Stomach (tissue), 4 donors: ENCODE data around the gene PITRM1.

Experiments
- CTCF ChIP-seq, 7 experiments: fragments of 450-650 bp in 4 of 7; fragments of 200-600 bp in 3 of 7; sonication (generic) in 3 of 7; IDR thresholded peaks; one replicate each; pipeline ENCODE4 v1.5.1; 2016 to 2019; ENCODE audit warnings: antibody characterized with exemption in 7 of 7, control low read depth in 2 of 7, mild to moderate bottlenecking in 1 of 7
- EP300 ChIP-seq: sonication (generic); formaldehyde crosslinking; IDR thresholded peaks from one replicate; pipeline ENCODE4 v1.6.1; 2017; ENCODE audit warnings: antibody characterized with exemption

- TF ChIP-seq EP300: no peak
- TF ChIP-seq CTCF (IDR thresholded peaks at IDR 0.05): no peak
Measured at GRCh38 chr10:3163879-3164278, 8.7 kb downstream of the PITRM1 start.
